ENCODE data around the gene NUDT4B.
"Not testable (repeated sequence)": the region's sequence is repeated elsewhere in the genome, so short reads cannot be mapped to it uniquely, and the experiment has no call there.

Gene NUDT4B

GRCh38 chr1:148738667-148739066 is 9.9 kb upstream of the NUDT4B start:
- DNase-seq: not testable (repeated sequence)

GRCh38 chr1:148743200-148743599 is 5.4 kb upstream of the NUDT4B start:
- DNase-seq: not testable (repeated sequence)

GRCh38 chr1:148743726-148744720 is 4.6 kb upstream of the NUDT4B start:
- DNase-seq: not testable (repeated sequence)

DNA sequence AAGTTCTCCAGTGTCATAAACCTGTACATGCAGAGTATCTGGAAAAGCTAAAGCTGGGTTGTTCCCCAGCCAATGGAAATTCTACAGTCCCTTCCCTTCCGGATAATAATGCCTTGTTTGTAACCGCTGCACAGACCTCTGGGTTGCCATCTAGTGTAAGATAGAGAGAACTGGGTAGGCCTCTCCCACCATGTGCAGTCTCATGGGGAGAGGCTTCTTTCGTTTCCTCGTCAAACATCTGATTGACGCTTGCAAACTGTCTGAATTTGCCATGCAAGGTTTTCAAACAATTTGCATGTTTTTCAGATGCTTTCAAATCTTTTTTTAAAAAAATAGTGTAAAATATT is 734 bp downstream of the NUDT4B start:
- not testable (repeated sequence) for DNase-seq

- DNase-seq: not testable (repeated sequence)
Measured at GRCh38 chr1:148756231-148756630, 7.7 kb downstream of the NUDT4B start.

DNA sequence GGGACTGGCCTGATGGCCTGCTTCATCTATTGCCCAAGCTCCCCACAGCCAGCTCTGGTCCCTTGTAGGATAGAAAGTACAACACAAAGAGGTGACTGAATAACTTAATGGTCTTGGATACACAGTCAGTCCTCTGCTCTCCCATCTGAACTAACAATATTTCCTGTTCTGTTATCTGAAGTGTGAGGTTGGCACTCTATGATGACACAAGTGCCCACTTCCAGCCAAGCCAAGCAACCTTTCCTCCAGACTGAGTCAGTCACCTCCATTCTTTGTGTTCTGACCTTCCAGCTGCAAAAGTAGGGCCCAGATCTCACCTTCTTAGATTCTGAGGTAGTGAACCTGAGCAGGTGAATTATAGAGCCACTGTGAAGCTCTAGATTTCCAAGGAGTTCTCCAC is 8.9 kb downstream of the NUDT4B start:
- not testable (repeated sequence) for DNase-seq

DNA sequence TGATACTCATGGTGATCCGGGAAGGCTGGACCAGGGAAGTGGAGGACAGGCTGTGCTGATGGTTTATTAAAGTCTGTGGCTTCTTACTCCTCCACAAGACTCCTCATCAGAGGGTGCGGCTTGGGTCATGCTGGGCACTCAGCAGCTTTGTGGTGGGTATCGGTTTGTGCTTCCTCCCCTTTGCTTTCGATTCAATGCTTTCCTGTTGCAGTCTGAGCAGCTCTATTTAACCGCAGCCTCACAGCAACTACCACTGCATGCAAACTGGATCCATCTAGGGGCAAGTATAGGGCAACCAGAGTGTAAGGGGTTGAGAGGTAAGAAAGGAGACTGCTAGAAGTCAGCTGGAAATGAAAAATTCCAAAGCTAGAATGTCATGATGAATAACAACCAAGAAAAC is 9.8 kb downstream of the NUDT4B start:
- not testable (repeated sequence) for DNase-seq

- DNase-seq: not testable (repeated sequence)
Measured at GRCh38 chr1:148758925-148759324, 10.4 kb downstream of the NUDT4B start.

- not testable (repeated sequence) for DNase-seq
Measured at GRCh38 chr1:148759749-148760148, 11.2 kb downstream of the NUDT4B start.

DNA sequence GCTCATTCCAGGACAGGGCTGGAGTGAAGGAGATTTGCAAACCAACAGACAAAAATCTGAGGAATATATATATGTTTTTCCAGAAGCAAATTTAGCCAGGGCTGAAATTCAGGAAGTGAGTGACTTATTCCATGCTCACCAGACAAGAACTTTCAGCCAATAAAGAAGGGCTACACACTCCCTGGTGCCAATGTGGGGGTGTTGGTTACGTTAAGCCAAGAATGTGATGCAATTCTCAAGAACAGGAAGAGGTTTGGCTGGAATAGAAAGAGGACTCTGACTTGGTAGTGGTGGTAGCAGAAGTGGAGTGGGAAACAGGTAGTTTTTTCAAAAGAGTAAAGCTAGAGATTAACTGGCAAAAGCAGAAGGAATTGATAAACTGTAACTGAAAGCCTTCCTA is 11.6 kb downstream of the NUDT4B start:
- DNase-seq: not testable (repeated sequence)

- not testable (repeated sequence) for DNase-seq
Measured at GRCh38 chr1:148761360-148761759, 12.8 kb downstream of the NUDT4B start.

GRCh38 chr1:148765238-148766019 is 16.9 kb downstream of the NUDT4B start:
- not testable (repeated sequence) for DNase-seq

- not testable (repeated sequence) for DNase-seq
Measured at GRCh38 chr1:148768541-148768940, 20.0 kb downstream of the NUDT4B start.

- not testable (repeated sequence) for DNase-seq
Measured at GRCh38 chr1:148769495-148769894, 20.9 kb downstream of the NUDT4B start.

- DNase-seq: not testable (repeated sequence)
Measured at GRCh38 chr1:148773690-148774089, 25.1 kb downstream of the NUDT4B start.

DNA sequence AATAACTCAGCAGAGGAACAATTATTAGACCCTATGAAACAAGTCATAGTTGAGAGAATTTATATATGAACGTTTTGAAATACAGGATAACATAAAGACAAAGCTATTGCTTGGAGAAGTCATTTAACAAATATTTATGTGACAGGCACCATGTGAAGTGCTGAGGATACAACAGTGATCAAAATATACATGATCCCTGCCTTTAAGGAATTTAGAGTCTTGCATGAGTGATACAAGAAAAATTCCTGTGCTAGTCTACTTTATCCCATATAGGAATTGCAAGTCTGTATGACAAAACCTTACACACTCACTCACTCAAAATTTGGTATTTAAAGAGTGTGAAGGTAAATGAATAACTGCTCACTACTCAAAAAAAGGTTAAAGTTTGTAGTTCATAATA is 25.5 kb downstream of the NUDT4B start:
- DNase-seq: not testable (repeated sequence)

DNA sequence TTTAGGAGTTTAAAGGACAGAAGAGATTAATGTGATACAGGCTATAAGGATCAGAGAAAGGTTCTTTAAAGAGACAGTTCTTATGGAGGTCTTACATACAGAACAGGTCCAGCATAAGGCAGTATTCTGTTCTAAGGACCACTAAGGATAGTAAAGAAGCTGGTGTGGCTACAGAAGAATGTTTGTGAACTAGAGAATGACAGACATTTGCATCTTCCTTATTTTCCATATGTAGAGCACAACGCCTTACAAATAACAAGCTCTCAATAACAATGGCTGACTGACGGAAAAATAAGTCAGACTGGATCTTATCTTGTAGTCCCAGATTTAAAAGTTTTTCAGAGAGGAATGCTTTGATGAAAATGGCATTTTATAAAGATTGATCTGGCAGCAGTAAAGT is 26.7 kb downstream of the NUDT4B start:
- not testable (repeated sequence) for DNase-seq

DNA sequence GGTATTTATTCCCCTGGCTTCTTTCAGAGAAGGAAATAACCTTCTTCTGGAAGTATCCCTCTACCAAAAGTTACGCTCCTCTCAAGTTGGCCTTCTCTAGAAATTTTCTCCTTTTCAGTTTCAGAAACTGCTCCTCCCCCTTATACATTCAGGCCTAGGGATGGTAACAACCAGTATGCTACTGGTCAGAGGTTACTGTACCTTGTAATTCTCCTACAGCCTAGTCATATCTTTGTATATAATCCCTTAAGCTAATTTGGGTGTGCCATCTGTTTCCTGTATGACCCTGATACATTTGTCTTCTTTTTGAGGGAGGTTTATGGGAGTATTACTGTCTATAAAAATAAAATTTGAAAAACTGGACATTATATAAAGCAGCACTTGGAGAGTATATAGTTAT is 29.1 kb downstream of the NUDT4B start:
- DNase-seq: not testable (repeated sequence)

GRCh38 chr1:148780404-148780803 is 31.8 kb downstream of the NUDT4B start:
- DNase-seq: not testable (repeated sequence)

DNA sequence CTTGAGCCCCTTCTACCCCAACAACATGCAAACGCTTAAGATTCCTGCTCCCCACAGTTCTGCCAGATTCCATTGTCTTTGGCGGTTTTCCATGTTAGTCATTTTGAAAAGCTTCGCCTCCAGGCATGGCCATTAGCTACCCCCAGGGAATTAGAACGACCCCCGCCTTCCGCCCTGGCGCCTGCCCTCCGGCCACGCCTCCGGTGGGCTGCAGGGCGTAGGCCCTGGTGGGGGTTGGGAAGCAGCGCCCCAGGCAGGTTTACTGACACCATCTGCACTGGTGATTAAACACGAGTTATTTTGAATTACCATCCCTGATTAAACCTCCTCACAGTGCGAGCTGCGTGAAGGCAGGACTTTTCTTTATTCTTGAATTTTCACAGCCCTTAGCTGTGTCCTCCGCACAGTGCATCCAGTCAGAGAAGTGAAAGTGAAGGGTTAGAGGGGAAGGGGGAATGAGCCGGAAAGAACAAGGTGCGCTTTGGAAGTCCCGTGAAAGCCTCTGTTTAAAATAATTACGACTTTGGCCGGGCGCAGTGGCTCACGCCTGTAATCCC is 43.0 kb downstream of the NUDT4B start:
- DNase-seq: not testable (repeated sequence)

- not testable (repeated sequence) for DNase-seq
Measured at GRCh38 chr1:148793762-148794332, 45.3 kb downstream of the NUDT4B start.

Measured in activated CD4-positive, alpha-beta T cell treated with anti-CD3 and anti-CD28 coated beads for 1 hour (primary cell).